Right ventricle myocardium inferior (tissue), 1 donor: ENCODE data around the gene PDE9A. TPM values are rescaled to one million over a fixed set of nuclear protein-coding genes. Genes with fewer than 3 reads are reported as not detected.
A peak's percentile ranks its signal among the peaks of the same experiment; 100 is the strongest.
"Not testable (repeated sequence)": the region's sequence is repeated elsewhere in the genome, so short reads cannot be mapped to it uniquely, and the experiment has no call there.

Experiments
- ATAC-seq: fragments of 200-7000 bp; cut with Tn5 transposase; one replicate; pipeline ENCODE4 v1.9.1; 2020; ENCODE audit warnings: mild to moderate bottlenecking, moderate library complexity
- DNase-seq: peaks from one replicate; pipeline ENCODE4 v3.0.0; 2021; ENCODE audit errors: missing footprints
- intact Hi-C: fragments of 100-400 bp; cut with DNase I; formaldehyde crosslinking; loops from one replicate; pipeline ENCODE4 v1.11.0; 2022
- total RNA-seq: library from RNA; stranded (reverse); fragmentation: NEBNext Ultra II Directional; extraction: Animal tissue kit (Norgen Biotek cat#: 25700); gene quantifications from one replicate; pipeline ENCODE4 v1.2.1, GENCODE V29; 2021
- donor health status: DM: no; HTN: yes; CAD: no; lungs with severe emphysema.

The PDE9A gene
- total RNA-seq, 1 donor from 2014 or later, result 3.4 TPM

- no peak for ATAC-seq
- intact Hi-C loops, result no loop called here
- no peak for DNase-seq
These were observed 31.6 kb upstream of the PDE9A start for GRCh38 chr21:42621819-42622177.

- no peak for ATAC-seq
- DNase-seq, result no peak
- intact Hi-C loops, result no loop called here
These were observed 31.1 kb upstream of the PDE9A start for GRCh38 chr21:42622284-42622683.

- DNase-seq, result no peak
These were observed 29.7 kb upstream of the PDE9A start for GRCh38 chr21:42623694-42624093.

GRCh38 chr21:42624095-42624790 lies 29.2 kb upstream of the PDE9A start:
- intact Hi-C loops, result no loop called here
- DNase-seq, result no peak
- no peak for ATAC-seq

More at GRCh38 chr21:42623694-42624093, 29.7 kb upstream of the PDE9A start:
- ATAC-seq, result no peak
- intact Hi-C loops, result no loop called here

GRCh38 chr21:42624936-42625335 lies 28.5 kb upstream of the PDE9A start:
- DNase-seq (no peak), ATAC-seq (no peak)
- intact Hi-C loops, result no loop called here

GRCh38 chr21:42626171-42626570 lies 27.2 kb upstream of the PDE9A start:
- intact Hi-C loops, result no loop called here
- DNase-seq (no peak), ATAC-seq (no peak)

- peak; percentile 87 for DNase-seq
- intact Hi-C loops, result no loop called here
- ATAC-seq, result peak; percentile 86
These were observed 25.7 kb upstream of the PDE9A start for GRCh38 chr21:42627527-42628289.

- DNase-seq, intact Hi-C loops, ATAC-seq: not testable (repeated sequence)
These were observed 24.9 kb upstream of the PDE9A start for GRCh38 chr21:42628466-42629061.

- no peak for DNase-seq
- ATAC-seq, result no peak
- intact Hi-C loops, result no loop called here
These were observed 23.4 kb upstream of the PDE9A start for GRCh38 chr21:42629933-42630589.

GRCh38 chr21:42630626-42631025 lies 22.8 kb upstream of the PDE9A start:
- no peak for DNase-seq
- peak; percentile 32 for ATAC-seq

GRCh38 chr21:42631142-42631541 lies 22.3 kb upstream of the PDE9A start:
- intact Hi-C loops, result no loop called here
- no peak for DNase-seq
- ATAC-seq, result no peak

More at GRCh38 chr21:42630626-42631025, 22.8 kb upstream of the PDE9A start:
- intact Hi-C loops, result no loop called here

- intact Hi-C loops, result no loop called here
- DNase-seq, result no peak
- no peak for ATAC-seq
These were observed 21.1 kb upstream of the PDE9A start for GRCh38 chr21:42632336-42632751.

GRCh38 chr21:42632771-42633690 lies 20.4 kb upstream of the PDE9A start:
- no peak for DNase-seq
- intact Hi-C loops, result no loop called here
- ATAC-seq, result no peak

- no peak for ATAC-seq
These were observed 19.6 kb upstream of the PDE9A start for GRCh38 chr21:42633858-42634257.

GRCh38 chr21:42635848-42636519 lies 17.4 kb upstream of the PDE9A start:
- ATAC-seq (no peak), DNase-seq (no peak)
- intact Hi-C loops, result no loop called here

More at GRCh38 chr21:42633858-42634257, 19.6 kb upstream of the PDE9A start:
- intact Hi-C loops, result no loop called here
- DNase-seq, result no peak

GRCh38 chr21:42636520-42637266 lies 16.7 kb upstream of the PDE9A start:
- intact Hi-C loops, result no loop called here
- no peak for ATAC-seq
- DNase-seq, result no peak
